GM18519 (cell line): ENCODE results near the gene PCDHB10.
"Not testable (repeated sequence)": the region's sequence is repeated elsewhere in the genome, so short reads cannot be mapped to it uniquely, and the experiment has no call there.

Source experiments
- ATAC-seq: cut with Tn5 transposase; IDR thresholded peaks from one replicate; pipeline ENCODE4 v1.9.1; 2021; ENCODE audit warnings: mild to moderate bottlenecking, moderate library complexity; ENCODE audit not compliant: unreplicated experiment, low FRiP score

PCDHB10 gene

GRCh38 chr5:141186897-141187512 is 5.1 kb upstream of the PCDHB10 start, which contains the start of gene PCDHB9:
PCDHB9 (plus strand) TSS chr5:141187161; CDS start chr5:141187319, 158 bp downstream.
- ATAC-seq = no peak

GRCh38 chr5:141188682-141189081 is 3.5 kb upstream of the PCDHB10 start:
- ATAC-seq = not testable (repeated sequence)

- not testable (repeated sequence) for ATAC-seq
Observed at GRCh38 chr5:141189131-141189530, 3.0 kb upstream of the PCDHB10 start.

- ATAC-seq = not testable (repeated sequence)
Observed at GRCh38 chr5:141194332-141194731, 2.2 kb downstream of the PCDHB10 start.

GRCh38 chr5:141196363-141196762 is 4.2 kb downstream of the PCDHB10 start:
- ATAC-seq = no peak

- ATAC-seq = no peak
Observed at GRCh38 chr5:141199359-141200235, 7.4 kb downstream of the PCDHB10 start, which contains the start of gene PCDHB11. PCDHB11 (plus strand) TSS chr5:141199627; CDS start chr5:141199775, 148 bp downstream.

- ATAC-seq = not testable (repeated sequence)
Observed at GRCh38 chr5:141201126-141201525, 9.0 kb downstream of the PCDHB10 start.

- ATAC-seq = not testable (repeated sequence)
Observed at GRCh38 chr5:141201646-141202045, 9.5 kb downstream of the PCDHB10 start.

GRCh38 chr5:141208478-141208877 is 16.3 kb downstream of the PCDHB10 start, which contains the start of gene PCDHB12:
PCDHB12 (plus strand) TSS chr5:141208719; CDS start chr5:141208908, 189 bp downstream.
- no peak for ATAC-seq

GRCh38 chr5:141210281-141210680 is 18.1 kb downstream of the PCDHB10 start:
- ATAC-seq = not testable (repeated sequence)

GRCh38 chr5:141210849-141211248 is 18.7 kb downstream of the PCDHB10 start:
- ATAC-seq = not testable (repeated sequence)

- ATAC-seq = not testable (repeated sequence)
Observed at GRCh38 chr5:141213656-141214339, 21.6 kb downstream of the PCDHB10 start, which contains the start of gene PCDHB13. PCDHB13 (plus strand) TSS chr5:141213919; CDS start chr5:141214124, 205 bp downstream.

- ATAC-seq = not testable (repeated sequence)
Observed at GRCh38 chr5:141214583-141214982, 22.4 kb downstream of the PCDHB10 start.

- ATAC-seq = not testable (repeated sequence)
Observed at GRCh38 chr5:141215504-141215903, 23.4 kb downstream of the PCDHB10 start.

GRCh38 chr5:141216035-141216434 is 23.9 kb downstream of the PCDHB10 start:
- not testable (repeated sequence) for ATAC-seq

- no peak for ATAC-seq
Observed at GRCh38 chr5:141223112-141223783, 31.1 kb downstream of the PCDHB10 start, which contains the start of gene PCDHB14. PCDHB14 (plus strand) TSS chr5:141223343; CDS start chr5:141223506, 163 bp downstream.

- ATAC-seq = not testable (repeated sequence)
Observed at GRCh38 chr5:141224844-141225243, 32.7 kb downstream of the PCDHB10 start.

GRCh38 chr5:141225421-141225820 is 33.3 kb downstream of the PCDHB10 start:
- not testable (repeated sequence) for ATAC-seq

GRCh38 chr5:141234109-141234667 is 42.0 kb downstream of the PCDHB10 start:
- no peak for ATAC-seq
